ENCODE results near the gene CEP44. TPM values are rescaled to one million over a fixed set of nuclear protein-coding genes. Genes with fewer than 3 reads are reported as not detected.

Gene CEP44
- total RNA-seq, 4 donors from 2014 or later, result 10.3 to 33.8 (median 15.7) TPM

DNA sequence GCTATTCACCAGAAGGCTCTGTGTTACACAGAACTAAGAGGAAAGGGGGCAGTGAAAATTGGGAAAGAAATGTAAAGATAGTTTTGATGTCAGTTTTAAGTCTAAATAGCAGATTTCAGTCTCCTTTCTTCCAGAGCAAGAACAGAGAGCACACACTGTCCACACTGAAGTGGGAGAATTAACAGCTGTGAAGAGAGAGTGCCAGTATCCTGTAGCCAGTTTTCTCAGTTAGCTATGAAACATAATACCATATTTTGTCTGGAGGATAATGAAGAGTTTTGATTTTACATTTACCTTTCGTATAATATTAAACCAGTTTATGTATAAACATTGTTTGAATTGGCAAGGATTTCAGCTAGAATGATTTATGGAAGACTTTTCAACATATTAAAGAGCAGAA, 35.3 kb upstream of the CEP44 start:
- Histone ChIP-seq H3K27ac (no peak overlapping the region), H3K36me3 (no peaks in the 10 kb centered on the region), H3K9me3 (no peaks in the 10 kb centered on the region), H3K4me1 (no peaks in the 10 kb centered on the region), H3K27me3 (no peaks in the 10 kb centered on the region), H3K4me3 (no peak overlapping the region)
- no peak for TF ChIP-seq POLR2A (IDR thresholded peaks at IDR 0.05)
- TF ChIP-seq, protein P1, sequence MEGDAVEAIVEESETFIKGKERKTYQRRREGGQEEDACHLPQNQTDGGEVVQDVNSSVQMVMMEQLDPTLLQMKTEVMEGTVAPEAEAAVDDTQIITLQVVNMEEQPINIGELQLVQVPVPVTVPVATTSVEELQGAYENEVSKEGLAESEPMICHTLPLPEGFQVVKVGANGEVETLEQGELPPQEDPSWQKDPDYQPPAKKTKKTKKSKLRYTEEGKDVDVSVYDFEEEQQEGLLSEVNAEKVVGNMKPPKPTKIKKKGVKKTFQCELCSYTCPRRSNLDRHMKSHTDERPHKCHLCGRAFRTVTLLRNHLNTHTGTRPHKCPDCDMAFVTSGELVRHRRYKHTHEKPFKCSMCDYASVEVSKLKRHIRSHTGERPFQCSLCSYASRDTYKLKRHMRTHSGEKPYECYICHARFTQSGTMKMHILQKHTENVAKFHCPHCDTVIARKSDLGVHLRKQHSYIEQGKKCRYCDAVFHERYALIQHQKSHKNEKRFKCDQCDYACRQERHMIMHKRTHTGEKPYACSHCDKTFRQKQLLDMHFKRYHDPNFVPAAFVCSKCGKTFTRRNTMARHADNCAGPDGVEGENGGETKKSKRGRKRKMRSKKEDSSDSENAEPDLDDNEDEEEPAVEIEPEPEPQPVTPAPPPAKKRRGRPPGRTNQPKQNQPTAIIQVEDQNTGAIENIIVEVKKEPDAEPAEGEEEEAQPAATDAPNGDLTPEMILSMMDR (IDR thresholded peaks at IDR 0.05), result no peak
- no peak for DNase-seq

DNA sequence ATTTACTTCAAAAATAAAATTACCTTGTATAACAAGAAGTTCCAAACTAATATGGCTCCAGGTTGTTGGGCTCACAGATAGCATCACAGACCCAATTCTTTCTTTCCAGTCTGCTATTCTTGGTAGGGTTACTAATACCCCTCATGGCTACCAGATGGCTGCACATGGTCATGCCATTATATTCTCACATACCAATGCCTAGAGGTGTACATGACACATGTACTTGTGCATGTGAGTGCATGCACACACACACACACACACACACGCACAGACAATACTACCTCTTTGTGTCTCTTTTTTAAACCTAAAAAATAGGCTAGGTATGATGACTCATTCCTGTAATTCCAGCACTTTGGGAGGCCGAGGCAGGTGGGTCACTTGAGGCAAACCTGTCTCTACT, 31.3 kb upstream of the CEP44 start:
- Histone ChIP-seq H3K4me1 (no peaks in the 10 kb centered on the region), H3K9me3 (no peaks in the 10 kb centered on the region), H3K27me3 (no peaks in the 10 kb centered on the region), H3K4me3 (no peak overlapping the region), H3K36me3 (peaks cover 0 to under 1% (median 0%) of the 10 kb centered on the region in 3 donors), H3K27ac (no peak overlapping the region)
- no peak for DNase-seq
- TF ChIP-seq, protein P1 (IDR thresholded peaks at IDR 0.05), result no peak
- TF ChIP-seq POLR2A (IDR thresholded peaks at IDR 0.05), result no peak

DNA sequence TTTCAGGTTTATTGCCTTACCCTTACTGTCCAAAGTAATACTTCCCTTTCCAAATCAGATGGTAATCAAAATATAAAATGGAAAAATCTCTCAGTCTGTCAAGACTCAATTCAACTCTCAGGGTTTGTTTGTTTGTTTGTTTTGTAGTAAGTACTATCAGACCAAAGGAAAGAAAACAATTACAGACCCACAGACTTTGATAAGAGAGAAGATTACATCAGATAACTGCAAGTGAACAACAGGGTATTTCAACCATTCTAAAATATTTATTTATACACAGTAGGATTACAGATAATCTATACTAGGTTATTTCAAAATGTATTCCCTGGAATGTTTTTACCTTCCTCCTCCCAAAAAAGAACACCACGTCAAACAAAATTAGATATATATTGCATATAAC, 29.1 kb upstream of the CEP44 start:
- no peaks in the 10 kb centered on the region for H3K27me3 ChIP-seq
- peaks cover 0 to 13% (median 0%) of the 10 kb centered on the region in 3 donors for H3K36me3 ChIP-seq
- H3K4me1 ChIP-seq, result no peaks in the 10 kb centered on the region
- TF ChIP-seq, protein P1 (IDR thresholded peaks at IDR 0.05), result no peak
- TF ChIP-seq POLR2A (IDR thresholded peaks at IDR 0.05), result no peak
- DNase-seq, result no peak
- no peak overlapping the region for H3K27ac ChIP-seq
- H3K9me3 ChIP-seq, result no peaks in the 10 kb centered on the region
- H3K4me3 ChIP-seq, result no peak overlapping the region

DNA sequence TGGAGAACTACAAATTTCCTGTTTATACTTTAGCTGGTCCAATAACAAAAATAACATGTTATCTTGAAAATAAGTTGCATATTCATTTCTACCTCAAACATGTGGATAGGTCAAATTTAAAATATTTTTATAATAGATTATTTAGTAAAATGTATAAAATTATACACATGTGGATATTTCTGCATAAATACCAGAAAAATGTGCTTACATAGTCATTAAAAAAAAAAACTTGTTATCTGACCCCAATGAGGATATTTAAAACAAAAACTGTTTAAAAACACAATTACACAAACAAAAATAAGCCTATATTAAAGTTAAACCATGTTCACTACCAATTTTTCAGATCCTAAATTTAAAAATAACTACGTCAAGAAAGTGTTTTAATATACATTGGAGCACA, 28.3 kb upstream of the CEP44 start:
- peaks cover 0 to 13% (median 0%) of the 10 kb centered on the region in 3 donors for H3K36me3 ChIP-seq
- no peak overlapping the region for H3K4me3 ChIP-seq
- DNase-seq, result no peak
- H3K27ac ChIP-seq, result no peak overlapping the region
- no peaks in the 10 kb centered on the region for H3K4me1 ChIP-seq
- H3K27me3 ChIP-seq, result no peaks in the 10 kb centered on the region
- no peak for TF ChIP-seq POLR2A (IDR thresholded peaks at IDR 0.05)
- TF ChIP-seq, protein P1 (IDR thresholded peaks at IDR 0.05), result no peak
- H3K9me3 ChIP-seq, result no peaks in the 10 kb centered on the region

DNA sequence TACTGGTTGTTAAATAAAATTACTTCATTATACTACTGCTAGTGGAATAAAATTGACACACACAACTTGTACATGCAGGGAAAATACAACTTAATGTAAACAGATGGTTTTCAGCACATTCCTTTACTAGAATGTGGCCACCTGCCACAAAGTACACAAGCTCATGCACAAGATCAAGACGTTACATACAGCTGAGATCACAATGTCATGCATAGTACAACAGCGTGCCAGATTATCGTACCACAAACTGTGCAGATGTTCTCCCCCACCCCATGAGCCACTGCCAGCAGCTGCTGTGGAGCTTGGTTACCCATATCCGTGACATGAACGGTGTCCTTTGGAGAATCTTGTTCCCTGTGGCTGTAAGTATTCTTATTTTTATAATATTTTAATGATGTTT, 27.9 kb upstream of the CEP44 start:
- H3K36me3 ChIP-seq, result peaks cover 0 to 13% (median 0%) of the 10 kb centered on the region in 3 donors
- H3K4me1 ChIP-seq, result no peaks in the 10 kb centered on the region
- H3K4me3 ChIP-seq, result no peak overlapping the region
- no peak for DNase-seq
- H3K9me3 ChIP-seq, result no peaks in the 10 kb centered on the region
- no peak overlapping the region for H3K27ac ChIP-seq
- TF ChIP-seq POLR2A (IDR thresholded peaks at IDR 0.05), result no peak
- TF ChIP-seq, protein P1 (IDR thresholded peaks at IDR 0.05), result no peak
- H3K27me3 ChIP-seq, result no peaks in the 10 kb centered on the region

DNA sequence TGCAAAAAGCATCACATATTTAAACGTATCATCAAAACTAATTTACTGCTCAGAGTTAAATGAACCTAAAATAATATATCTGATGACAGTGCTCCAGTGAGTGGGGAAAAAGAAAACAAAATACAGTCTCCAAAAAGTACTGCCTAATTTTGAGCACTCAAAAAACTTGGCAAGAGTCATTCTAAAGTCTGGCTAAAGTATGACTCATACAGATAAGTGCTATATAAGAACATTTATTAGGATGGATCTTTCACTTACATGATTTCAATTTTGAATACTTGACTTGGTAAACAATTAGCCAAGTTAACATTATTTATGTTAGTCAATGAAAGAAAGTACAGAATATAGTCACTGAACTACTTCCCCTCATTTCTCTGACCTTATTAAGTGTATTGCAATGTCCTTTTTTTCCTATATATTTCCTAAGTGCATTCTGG, 27.4 kb upstream of the CEP44 start:
- H3K36me3 ChIP-seq, result peaks cover 0 to 13% (median 0%) of the 10 kb centered on the region in 3 donors
- H3K9me3 ChIP-seq, result no peaks in the 10 kb centered on the region
- DNase-seq, result no peak
- no peak overlapping the region for H3K4me3 ChIP-seq
- no peaks in the 10 kb centered on the region for H3K4me1 ChIP-seq
- TF ChIP-seq, protein P1 (IDR thresholded peaks at IDR 0.05), result no peak
- TF ChIP-seq POLR2A (IDR thresholded peaks at IDR 0.05), result no peak
- no peaks in the 10 kb centered on the region for H3K27me3 ChIP-seq
- H3K27ac ChIP-seq, result no peak overlapping the region

Data from Peyer's patch (tissue), 4 donors.